ENCODE measurements around the gene SHROOM3. TPM values are rescaled to one million over a fixed set of nuclear protein-coding genes. Genes with fewer than 3 reads are reported as not detected.

The SHROOM3 gene
- total and polyA plus RNA-seq, 4 donors = 4.7 to 25.8 (median 8.7) TPM

GRCh38 chr4:76513482-76513881 lies 78.5 kb downstream of the SHROOM3 start:
- H3K36me3 ChIP-seq (ENCODE audit: control insufficient read depth in 4 of 4, insufficient read depth in 3 of 4, low read depth in 1 of 4, low read length in 3 of 4) = no peaks in the 10 kb centered on the region
- no peak overlapping the region for H3K9ac ChIP-seq (ENCODE audit: low read depth in 1 of 2, low read length in 2 of 2)
- H3K9me3 ChIP-seq (ENCODE audit: control insufficient read depth in 4 of 4, low read length in 3 of 4) = no peaks in the 10 kb centered on the region
- peaks cover 6 to 10% (median 9%) of the 10 kb centered on the region in 4 donors for H3K4me1 ChIP-seq (ENCODE audit: control insufficient read depth in 4 of 4, insufficient read depth in 4 of 4, low read length in 3 of 4)
- H3K27me3 ChIP-seq (ENCODE audit: control insufficient read depth in 4 of 4, insufficient read depth in 4 of 4, low read length in 3 of 4) = no peaks in the 10 kb centered on the region
- no peak overlapping the region for H3K4me3 ChIP-seq (ENCODE audit: low read depth in 1 of 3, low read length in 3 of 3)
- WGBS = 81% methylated on average over 7 of the region's 7 CpGs
- DNase-seq (ENCODE audit: low spot score) = no peak
- no peak overlapping the region for H3K27ac ChIP-seq (ENCODE audit: low read depth in 1 of 2, low read length in 2 of 2)
- TF ChIP-seq ZBTB33 (IDR thresholded peaks at IDR 0.05) (no peak), NR2F2 (IDR thresholded peaks at IDR 0.05) (no peak), RXRA (IDR thresholded peaks at IDR 0.05) (no peak), ATF3 (IDR thresholded peaks at IDR 0.05) (no peak), TAF1 (conservative IDR thresholded peaks at IDR 0.05) (no peak), FOXA2 (IDR thresholded peaks at IDR 0.05) (no peak), SP1 (IDR thresholded peaks at IDR 0.05) (no peak)

- H3K9ac ChIP-seq (ENCODE audit: low read depth in 1 of 2, low read length in 2 of 2) = no peak overlapping the region
- H3K27me3 ChIP-seq (ENCODE audit: control insufficient read depth in 4 of 4, insufficient read depth in 4 of 4, low read length in 3 of 4) = no peaks in the 10 kb centered on the region
- TF ChIP-seq CTCF (IDR thresholded peaks at IDR 0.05; ENCODE audit: low read depth, low read length, missing input control) (no peak), MAX (IDR thresholded peaks at IDR 0.05) (no peak)
- no peaks in the 10 kb centered on the region for H3K36me3 ChIP-seq (ENCODE audit: control insufficient read depth in 4 of 4, insufficient read depth in 3 of 4, low read depth in 1 of 4, low read length in 3 of 4)
- DNase-seq (ENCODE audit: low spot score) = no peak
- H3K27ac ChIP-seq (ENCODE audit: low read depth in 1 of 2, low read length in 2 of 2) = no peak overlapping the region
- H3K4me3 ChIP-seq (ENCODE audit: low read depth in 1 of 3, low read length in 3 of 3) = no peak overlapping the region
- H3K4me1 ChIP-seq (ENCODE audit: control insufficient read depth in 4 of 4, insufficient read depth in 4 of 4, low read length in 3 of 4) = peaks cover 6 to 10% (median 9%) of the 10 kb centered on the region in 4 donors
- no peaks in the 10 kb centered on the region for H3K9me3 ChIP-seq (ENCODE audit: control insufficient read depth in 4 of 4, low read length in 3 of 4)
Measured at GRCh38 chr4:76514087-76514486, 79.1 kb downstream of the SHROOM3 start.

GRCh38 chr4:76515975-76516843 lies 81.2 kb downstream of the SHROOM3 start:
- no peaks in the 10 kb centered on the region for H3K9me3 ChIP-seq (ENCODE audit: control insufficient read depth in 4 of 4, low read length in 3 of 4)
- no peaks in the 10 kb centered on the region for H3K36me3 ChIP-seq (ENCODE audit: control insufficient read depth in 4 of 4, insufficient read depth in 3 of 4, low read depth in 1 of 4, low read length in 3 of 4)
- no peak overlapping the region for H3K4me3 ChIP-seq (ENCODE audit: low read depth in 1 of 3, low read length in 3 of 3)
- H3K27ac ChIP-seq (ENCODE audit: low read depth in 1 of 2, low read length in 2 of 2) = peak overlapping the region in 1 of 2 donors; percentile 34
- no peak overlapping the region for H3K9ac ChIP-seq (ENCODE audit: low read depth in 1 of 2, low read length in 2 of 2)
- H3K27me3 ChIP-seq (ENCODE audit: control insufficient read depth in 4 of 4, insufficient read depth in 4 of 4, low read length in 3 of 4) = no peaks in the 10 kb centered on the region
- 86% methylated on average over 2 of the region's 2 CpGs for WGBS
- peaks cover 6 to 10% (median 9%) of the 10 kb centered on the region in 4 donors for H3K4me1 ChIP-seq (ENCODE audit: control insufficient read depth in 4 of 4, insufficient read depth in 4 of 4, low read length in 3 of 4)
- no peak for DNase-seq (ENCODE audit: low spot score)
- TF ChIP-seq EGR1 (IDR thresholded peaks at IDR 0.05; ENCODE audit: low read depth in 2 of 2) (no peak), HNF4A (conservative IDR thresholded peaks at IDR 0.05) (peak; percentile 32 to 64), CTCF (IDR thresholded peaks at IDR 0.05; ENCODE audit: low read depth, low read length, missing input control) (no peak), RAD21 (IDR thresholded peaks at IDR 0.05) (peak in 1 of 2 donors; percentile 36)

Measured in liver (tissue), 9 donors.